Left lung (tissue), 10 donors: Measurements from ENCODE around the gene CPN2. TPM values are rescaled to one million over a fixed set of nuclear protein-coding genes. Genes with fewer than 3 reads are reported as not detected.

ENCODE experiments used
- ATAC-seq: fragments of 200-7000 bp; cut with Tn5 transposase; one replicate; pipeline ENCODE4 v1.9.1; 2020; ENCODE audit warnings: moderate library complexity
- DNase-seq, 4 donors: peaks; one replicate each; pipeline ENCODE4 v3.0.0-alpha.2; 2013 to 2020
- H3K27ac ChIP-seq, 2 donors: fragments of 200-600 bp; sonication (generic) in 1 of 2; one replicate each; pipeline versions ENCODE4 v1.5.0 to v1.8.0; 2020 to 2021
- H3K27me3 ChIP-seq, 2 donors: fragments of 200-600 bp; sonication (generic) in 1 of 2; one replicate each; pipeline versions ENCODE4 v1.5.0 to v1.8.0; 2020 to 2021
- H3K36me3 ChIP-seq, 2 donors: fragments of 200-600 bp; sonication (generic) in 1 of 2; one replicate each; pipeline versions ENCODE4 v1.5.0 to v1.8.0; 2020 to 2021
- H3K4me1 ChIP-seq, 2 donors: fragments of 200-600 bp; one replicate each; pipeline ENCODE4 v1.8.0; 2021
- H3K4me3 ChIP-seq, 2 donors: fragments of 200-600 bp; sonication (generic) in 1 of 2; one replicate each; pipeline versions ENCODE4 v1.5.0 to v1.8.0; 2020 to 2021; ENCODE audit warnings: mild to moderate bottlenecking in 1 of 2
- H3K9me3 ChIP-seq, 2 donors: fragments of 200-600 bp; sonication (generic) in 1 of 2; one replicate each; pipeline versions ENCODE4 v1.5.0 to v1.8.0; 2020 to 2021
- intact Hi-C, 2 donors: fragments of 100-400 bp; cut with DNase I; formaldehyde crosslinking; loops; one replicate each; pipeline versions ENCODE4 v1.11.2 to v1.14.2; 2022
- polyA plus RNA-seq, 6 donors: library from polyadenylated mRNA; unstranded; fragments of 120-200 nt; gene quantifications; one replicate each; pipeline ENCODE4 v1.2.1, GENCODE V29; 2013; ENCODE audit not compliant: insufficient read length in 6 of 6
- total RNA-seq, 2 donors: library from RNA; stranded (reverse); fragmentation: NEBNext Ultra II Directional; extraction: Animal tissue kit (Norgen Biotek cat#: 25700); gene quantifications; one replicate each; pipeline ENCODE4 v1.2.1, GENCODE V29; 2021
- TF ChIP-seq, protein P1 (sequence below), 2 donors: fragments of 200-600 bp; sonication (generic) in 1 of 2; IDR thresholded peaks; one replicate each; pipeline versions ENCODE4 v1.5.0 to v1.8.0; 2021; ENCODE audit warnings: antibody characterized with exemption in 2 of 2
- donor health status: DM: no; HTN: yes; CAD: no.
- donor health status: DM: no; HTN: no; CAD: no.

CPN2 gene
- total and polyA plus RNA-seq, 8 donors, result not detected

DNA sequence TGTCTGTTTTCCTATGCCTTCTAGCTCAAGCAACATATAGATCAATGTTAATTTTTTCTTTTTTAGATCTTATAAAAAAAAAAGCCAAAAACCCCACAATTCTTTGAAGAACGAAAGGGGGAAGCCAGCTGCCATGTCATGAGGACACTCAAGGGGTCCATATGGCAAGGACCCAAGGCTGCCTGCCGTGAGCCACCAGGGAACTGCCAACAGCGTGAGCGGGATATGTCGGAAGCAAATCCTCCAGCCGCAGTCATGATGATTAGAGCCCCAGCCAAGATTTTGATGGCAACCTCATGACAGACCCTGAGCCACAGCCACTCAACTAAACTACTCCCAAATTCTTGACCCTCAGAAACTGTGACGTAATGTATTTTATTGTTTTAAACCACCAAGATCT lies 41.4 kb upstream of the CPN2 start:
- Histone ChIP-seq H3K27ac (no peak overlapping the region), H3K9me3 (peaks cover 0 to 5% of the 10 kb centered on the region in 2 donors), H3K4me1 (peaks cover 2 to 13% of the 10 kb centered on the region in 2 donors), H3K4me3 (no peak overlapping the region), H3K36me3 (no peaks in the 10 kb centered on the region), H3K27me3 (peaks cover 11 to 53% of the 10 kb centered on the region in 2 donors)
- TF ChIP-seq, protein P1, sequence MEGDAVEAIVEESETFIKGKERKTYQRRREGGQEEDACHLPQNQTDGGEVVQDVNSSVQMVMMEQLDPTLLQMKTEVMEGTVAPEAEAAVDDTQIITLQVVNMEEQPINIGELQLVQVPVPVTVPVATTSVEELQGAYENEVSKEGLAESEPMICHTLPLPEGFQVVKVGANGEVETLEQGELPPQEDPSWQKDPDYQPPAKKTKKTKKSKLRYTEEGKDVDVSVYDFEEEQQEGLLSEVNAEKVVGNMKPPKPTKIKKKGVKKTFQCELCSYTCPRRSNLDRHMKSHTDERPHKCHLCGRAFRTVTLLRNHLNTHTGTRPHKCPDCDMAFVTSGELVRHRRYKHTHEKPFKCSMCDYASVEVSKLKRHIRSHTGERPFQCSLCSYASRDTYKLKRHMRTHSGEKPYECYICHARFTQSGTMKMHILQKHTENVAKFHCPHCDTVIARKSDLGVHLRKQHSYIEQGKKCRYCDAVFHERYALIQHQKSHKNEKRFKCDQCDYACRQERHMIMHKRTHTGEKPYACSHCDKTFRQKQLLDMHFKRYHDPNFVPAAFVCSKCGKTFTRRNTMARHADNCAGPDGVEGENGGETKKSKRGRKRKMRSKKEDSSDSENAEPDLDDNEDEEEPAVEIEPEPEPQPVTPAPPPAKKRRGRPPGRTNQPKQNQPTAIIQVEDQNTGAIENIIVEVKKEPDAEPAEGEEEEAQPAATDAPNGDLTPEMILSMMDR (IDR thresholded peaks at IDR 0.05), result no peak
- no peak for ATAC-seq
- DNase-seq, result peak in 1 of 4 donors; percentile 40
- intact Hi-C loops, result no loop called here

DNA sequence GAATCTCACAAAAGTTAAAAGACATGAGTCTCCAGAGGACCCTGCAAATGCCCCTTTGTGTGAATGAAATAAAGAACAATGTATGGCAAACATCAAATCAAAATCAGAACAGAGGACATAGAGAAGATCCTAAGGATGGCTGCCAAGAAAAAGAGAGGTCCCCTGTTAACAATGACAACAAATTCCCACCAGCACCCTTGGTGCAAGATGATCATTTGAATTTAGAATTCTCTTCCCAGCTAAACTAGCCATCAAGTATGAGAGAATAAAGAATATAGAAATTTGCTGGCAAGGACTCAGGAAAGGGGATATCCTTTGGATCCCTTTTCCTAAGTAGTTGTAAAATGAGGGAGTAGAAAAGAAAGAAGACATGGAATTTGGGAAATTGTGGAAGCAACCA lies 39.7 kb upstream of the CPN2 start:
- Histone ChIP-seq H3K4me1 (no peaks in the 10 kb centered on the region), H3K4me3 (no peak overlapping the region), H3K9me3 (peaks cover 0 to 5% of the 10 kb centered on the region in 2 donors), H3K36me3 (no peaks in the 10 kb centered on the region), H3K27ac (no peak overlapping the region), H3K27me3 (peaks cover 0 to 36% of the 10 kb centered on the region in 2 donors)
- intact Hi-C loops, result no loop called here
- TF ChIP-seq, protein P1 (IDR thresholded peaks at IDR 0.05), result no peak
- ATAC-seq, result no peak
- no peak for DNase-seq

DNA sequence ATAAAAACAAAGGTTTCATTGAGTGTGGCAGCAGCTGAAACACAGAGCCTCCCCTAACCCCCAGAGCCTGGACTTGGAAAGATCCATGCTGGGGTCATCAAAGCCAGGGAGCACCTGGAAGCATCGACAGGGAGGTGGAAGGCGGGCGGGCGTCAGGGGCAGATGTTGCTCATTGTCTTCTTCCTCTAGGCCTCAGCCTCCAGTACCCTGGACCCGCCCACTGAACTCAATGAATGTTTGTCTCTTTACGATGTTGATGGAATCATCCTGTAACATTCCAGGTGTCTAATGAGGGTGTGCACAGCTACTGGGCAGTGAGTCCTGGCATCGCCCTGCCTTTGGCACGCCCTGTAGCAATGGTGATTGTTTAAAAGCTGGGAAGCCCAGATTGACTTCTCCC lies 38.1 kb upstream of the CPN2 start:
- H3K4me3 ChIP-seq, result no peak overlapping the region
- no peaks in the 10 kb centered on the region for H3K4me1 ChIP-seq
- TF ChIP-seq, protein P1 (IDR thresholded peaks at IDR 0.05), result no peak
- DNase-seq, result peak in 1 of 4 donors; percentile 32
- peaks cover 0 to 20% of the 10 kb centered on the region in 2 donors for H3K27me3 ChIP-seq
- ATAC-seq, result no peak
- no peaks in the 10 kb centered on the region for H3K36me3 ChIP-seq
- intact Hi-C loops, result no loop called here
- H3K27ac ChIP-seq, result no peak overlapping the region
- H3K9me3 ChIP-seq, result peaks cover 0 to 5% of the 10 kb centered on the region in 2 donors

DNA sequence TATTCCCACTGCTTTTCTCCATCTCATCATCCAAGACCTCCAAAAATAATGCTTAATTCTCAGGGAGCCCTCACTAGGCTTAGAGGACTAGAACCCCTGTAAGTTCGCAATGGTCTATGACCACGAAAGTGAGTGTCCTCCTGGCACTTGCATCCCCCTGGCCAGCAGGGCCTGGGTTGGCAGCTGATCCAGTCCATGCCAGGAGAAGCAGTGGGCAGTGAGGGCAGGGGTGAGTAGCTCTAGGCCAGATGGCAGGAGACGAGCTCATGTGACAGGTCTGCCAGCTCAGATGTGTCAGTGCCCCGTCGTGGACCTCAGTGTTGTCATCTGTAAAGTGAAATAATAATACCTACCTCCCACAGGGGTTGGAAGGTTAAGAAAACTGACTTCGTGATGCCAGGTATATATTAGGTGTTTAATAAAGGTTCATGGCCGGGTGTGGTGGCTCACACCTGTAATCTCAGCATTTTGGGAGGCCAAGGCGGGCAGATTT lies 36.8 kb upstream of the CPN2 start:
- no peak for ATAC-seq
- no peak overlapping the region for H3K4me3 ChIP-seq
- peaks cover 0 to 9% of the 10 kb centered on the region in 2 donors for H3K27me3 ChIP-seq
- H3K4me1 ChIP-seq, result no peaks in the 10 kb centered on the region
- peaks cover 0 to 5% of the 10 kb centered on the region in 2 donors for H3K9me3 ChIP-seq
- intact Hi-C loops, result no loop called here
- TF ChIP-seq, protein P1 (IDR thresholded peaks at IDR 0.05), result no peak
- no peak for DNase-seq
- no peak overlapping the region for H3K27ac ChIP-seq
- no peaks in the 10 kb centered on the region for H3K36me3 ChIP-seq

DNA sequence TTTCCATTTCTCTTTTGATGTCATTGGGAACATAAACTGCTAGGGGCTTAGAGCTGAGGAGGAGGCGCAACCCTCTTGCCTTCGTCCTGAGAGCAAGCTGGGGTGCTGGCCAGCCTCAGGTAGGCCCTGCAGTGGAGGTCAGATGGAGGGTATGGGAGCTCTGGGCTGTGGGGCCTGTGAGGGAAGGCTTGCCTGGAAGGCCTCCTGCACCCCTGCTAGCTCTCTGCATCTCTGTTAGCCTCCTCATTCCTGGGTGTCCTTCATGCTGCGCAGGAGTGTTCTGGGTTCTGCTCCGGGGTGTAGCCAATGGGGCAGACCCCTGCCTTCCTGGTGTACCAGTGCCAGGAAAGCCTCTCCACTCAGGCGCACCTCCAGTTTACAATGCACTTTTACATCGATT lies 36.1 kb upstream of the CPN2 start:
- Histone ChIP-seq H3K4me3 (no peak overlapping the region), H3K27me3 (peaks cover 0 to 7% of the 10 kb centered on the region in 2 donors), H3K9me3 (peaks cover 0 to 5% of the 10 kb centered on the region in 2 donors), H3K36me3 (no peaks in the 10 kb centered on the region), H3K27ac (no peak overlapping the region), H3K4me1 (no peaks in the 10 kb centered on the region)
- TF ChIP-seq, protein P1 (IDR thresholded peaks at IDR 0.05), result no peak
- ATAC-seq, result no peak
- intact Hi-C loops, result no loop called here
- peak in 1 of 4 donors; percentile 16 for DNase-seq
